Upper lobe of left lung (tissue), 6 donors: ENCODE data around the gene MRPS5. TPM values are rescaled to one million over a fixed set of nuclear protein-coding genes. Genes with fewer than 3 reads are reported as not detected.
A peak's percentile ranks its signal among the peaks of the same experiment; 100 is the strongest.

ENCODE experiments used
- ATAC-seq, 2 donors: fragments of 200-7000 bp; cut with Tn5 transposase; one replicate each; pipeline ENCODE4 v1.9.1; 2022; ENCODE audit warnings: mild to moderate bottlenecking in 2 of 2, moderate library complexity in 2 of 2; ENCODE audit not compliant: low FRiP score in 2 of 2
- DNase-seq, 2 donors: peaks; one replicate each; pipeline ENCODE4 v3.0.0-alpha.2; 2019 to 2020
- H3K27ac ChIP-seq, 4 donors: fragments of 200-600 bp; sonication (generic); one replicate each; pipeline ENCODE4 v1.5.1; 2016 to 2019
- H3K27me3 ChIP-seq, 4 donors: fragments of 200-600 bp; sonication (generic); one replicate each; pipeline ENCODE4 v1.5.1; 2017 to 2019
- H3K36me3 ChIP-seq, 4 donors: fragments of 200-600 bp; sonication (generic); one replicate each; pipeline ENCODE4 v1.5.1; 2016 to 2019
- H3K4me1 ChIP-seq, 4 donors: fragments of 200-600 bp; sonication (generic); one replicate each; pipeline ENCODE4 v1.5.1; 2018 to 2019
- H3K4me3 ChIP-seq, 4 donors: fragments of 200-600 bp; sonication (generic); one replicate each; pipeline ENCODE4 v1.5.1; 2017 to 2019; ENCODE audit warnings: mild to moderate bottlenecking in 2 of 4, moderate library complexity in 1 of 4
- H3K9me3 ChIP-seq, 4 donors: fragments of 200-600 bp; sonication (generic); one replicate each; pipeline ENCODE4 v1.5.1; 2018 to 2019
- CTCF ChIP-seq, 6 experiments: fragments of 450-650 bp in 4 of 6; fragments of 200-600 bp in 2 of 6; sonication (generic) in 2 of 6; IDR thresholded peaks; one replicate each; pipeline ENCODE4 v1.5.1; 2016 to 2019; ENCODE audit warnings: antibody characterized with exemption in 6 of 6
- EP300 ChIP-seq, 4 donors: sonication (generic); formaldehyde crosslinking; IDR thresholded peaks; one replicate each; pipeline ENCODE4 v1.5.1; 2017; ENCODE audit warnings: antibody characterized with exemption in 4 of 4, control low read depth in 2 of 4
- POLR2A ChIP-seq, 4 donors: fragments of 450-650 bp; IDR thresholded peaks; one replicate each; pipeline ENCODE4 v1.5.1; 2016 to 2017; ENCODE audit warnings: antibody characterized with exemption in 4 of 4, mild to moderate bottlenecking in 2 of 4
- POLR2AphosphoS5 ChIP-seq, 2 donors: sonication (generic); formaldehyde crosslinking; IDR thresholded peaks; one replicate each; pipeline ENCODE4 v1.5.1; 2017; ENCODE audit warnings: antibody characterized with exemption in 2 of 2
- WGBS, 2 donors: methylation state at CpG; one replicate each; pipeline ENCODE4 v1.1.5; 2017 to 2018; 5-methylcytosine and 5-hydroxymethylcytosine counted together
- total RNA-seq, 6 donors: library from RNA; depleted of rRNA in 4 of 6; stranded (reverse); fragments of >200 nt in 4 of 6; gene quantifications; one replicate each; pipeline versions ENCODE4 v1.1.0 to v1.2.1, GENCODE V29; 2016 to 2021
- donor health status: DM: no; HTN: no; CAD: no; lungs with moderate emphysema.
- donor health status: DM: no; HTN: yes; CAD: no; lungs with severe emphysema.

MRPS5 gene
- total RNA-seq, 6 donors from 2014 or later, result 37.5 to 77.5 (median 47.9) TPM

- no peak overlapping the region for H3K4me3 ChIP-seq
- H3K27me3 ChIP-seq, result no peaks in the 10 kb centered on the region
- H3K27ac ChIP-seq, result peak overlapping the region in 1 of 4 donors; percentile 39
- peaks cover 15 to 47% (median 36%) of the 10 kb centered on the region in 4 donors for H3K4me1 ChIP-seq
- DNase-seq, result peak; percentile 43 to 59
- no peaks in the 10 kb centered on the region for H3K36me3 ChIP-seq
- TF ChIP-seq POLR2AphosphoS5 (IDR thresholded peaks at IDR 0.05) (no peak), POLR2A (IDR thresholded peaks at IDR 0.05) (no peak), CTCF (IDR thresholded peaks at IDR 0.05) (no peak), EP300 (IDR thresholded peaks at IDR 0.05) (no peak)
- no peak for ATAC-seq
- H3K9me3 ChIP-seq, result no peaks in the 10 kb centered on the region
- WGBS, 2 donors, result 60% methylated on average over 10 to 15 of the region's 15 CpGs
Observed at GRCh38 chr2:95074663-95075439, 46.8 kb downstream of the MRPS5 start.

- 74 to 79% methylated on average over 9 to 18 of the region's 18 CpGs for WGBS, 2 donors
- H3K27me3 ChIP-seq, result no peaks in the 10 kb centered on the region
- ATAC-seq (no peak), DNase-seq (no peak)
- no peak for TF ChIP-seq POLR2AphosphoS5 (IDR thresholded peaks at IDR 0.05)
- TF ChIP-seq POLR2A (IDR thresholded peaks at IDR 0.05), result no peak
- no peak for TF ChIP-seq EP300 (IDR thresholded peaks at IDR 0.05)
- TF ChIP-seq CTCF (IDR thresholded peaks at IDR 0.05), result no peak
- H3K27ac ChIP-seq, result peak overlapping the region in 1 of 4 donors; percentile 39
- no peak overlapping the region for H3K4me3 ChIP-seq
- H3K36me3 ChIP-seq, result no peaks in the 10 kb centered on the region
- no peaks in the 10 kb centered on the region for H3K9me3 ChIP-seq
- peaks cover 11 to 43% (median 33%) of the 10 kb centered on the region in 4 donors for H3K4me1 ChIP-seq
Observed at GRCh38 chr2:95073856-95074662, 47.5 kb downstream of the MRPS5 start.

- no peak for DNase-seq
- H3K9me3 ChIP-seq, result no peaks in the 10 kb centered on the region
- TF ChIP-seq EP300 (IDR thresholded peaks at IDR 0.05), result no peak
- no peak for TF ChIP-seq CTCF (IDR thresholded peaks at IDR 0.05)
- TF ChIP-seq POLR2AphosphoS5 (IDR thresholded peaks at IDR 0.05), result no peak
- no peak for TF ChIP-seq POLR2A (IDR thresholded peaks at IDR 0.05)
- H3K36me3 ChIP-seq, result no peaks in the 10 kb centered on the region
- no peak for ATAC-seq
- WGBS, 2 donors, result 89 to 90% methylated on average over 4 of the region's 4 CpGs
- no peaks in the 10 kb centered on the region for H3K27me3 ChIP-seq
- H3K27ac ChIP-seq, result no peak overlapping the region
- no peak overlapping the region for H3K4me3 ChIP-seq
- peaks cover 9 to 30% (median 20%) of the 10 kb centered on the region in 4 donors for H3K4me1 ChIP-seq
Observed at GRCh38 chr2:95072424-95072823, 49.2 kb downstream of the MRPS5 start.

GRCh38 chr2:95071856-95072255, 49.8 kb downstream of the MRPS5 start:
- Histone ChIP-seq H3K27me3 (no peaks in the 10 kb centered on the region), H3K27ac (no peak overlapping the region), H3K9me3 (no peaks in the 10 kb centered on the region), H3K4me3 (no peak overlapping the region), H3K4me1 (peaks cover 5 to 25% (median 15%) of the 10 kb centered on the region in 4 donors), H3K36me3 (no peaks in the 10 kb centered on the region)
- ATAC-seq, result no peak
- TF ChIP-seq POLR2A (IDR thresholded peaks at IDR 0.05) (no peak), EP300 (IDR thresholded peaks at IDR 0.05) (no peak), CTCF (IDR thresholded peaks at IDR 0.05) (no peak), POLR2AphosphoS5 (IDR thresholded peaks at IDR 0.05) (no peak)
- no peak for DNase-seq
- WGBS, 2 donors, result 82 to 83% methylated on average over 4 of the region's 4 CpGs
